HG03196 (cell line): ENCODE results near the gene BRD4.

Source experiments
- ATAC-seq: cut with Tn5 transposase; IDR thresholded peaks from one replicate; pipeline ENCODE4 v1.9.1; 2021; ENCODE audit not compliant: unreplicated experiment

BRD4 gene

GRCh38 chr19:15197275-15197941 lies 134.9 kb downstream of the BRD4 start:
- no peak for ATAC-seq

DNA sequence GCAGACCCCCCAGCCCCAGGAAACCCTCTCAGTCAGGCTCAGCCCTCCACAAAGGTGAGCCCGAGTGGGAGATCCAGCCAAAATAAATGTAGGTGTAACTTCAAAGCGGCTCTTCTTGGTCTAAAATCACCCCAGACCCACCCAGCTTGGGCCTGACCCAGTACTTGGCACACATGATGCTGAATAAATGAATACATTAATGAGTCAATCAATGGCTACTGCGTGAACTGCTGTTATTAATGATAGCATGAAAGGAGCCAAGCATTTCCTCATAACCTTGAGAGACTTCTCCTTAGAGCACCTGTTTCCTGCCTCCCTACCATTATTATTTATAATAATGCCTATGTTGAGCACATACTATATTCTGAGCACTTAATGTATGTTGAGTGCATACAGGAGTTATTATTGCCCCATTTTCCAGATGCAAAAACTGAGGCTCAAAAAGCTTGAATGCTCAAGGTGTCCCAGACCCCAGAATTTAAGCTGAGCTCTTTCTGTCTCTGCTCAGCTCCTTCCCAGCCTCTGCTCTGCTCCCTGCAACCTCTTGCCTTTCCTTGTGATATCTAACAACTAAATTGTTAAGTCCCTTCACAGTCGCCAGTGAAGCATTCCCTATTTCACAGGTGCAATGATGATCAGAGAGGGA lies 135.9 kb downstream of the BRD4 start:
- no peak for ATAC-seq

GRCh38 chr19:15195371-15196334 lies 136.7 kb downstream of the BRD4 start:
- ATAC-seq, result no peak

- ATAC-seq, result no peak
These were observed 137.4 kb downstream of the BRD4 start for GRCh38 chr19:15194938-15195337.

- no peak for ATAC-seq
These were observed 140.4 kb downstream of the BRD4 start for GRCh38 chr19:15191982-15192381.

GRCh38 chr19:15191514-15191913 lies 140.8 kb downstream of the BRD4 start:
- no peak for ATAC-seq

DNA sequence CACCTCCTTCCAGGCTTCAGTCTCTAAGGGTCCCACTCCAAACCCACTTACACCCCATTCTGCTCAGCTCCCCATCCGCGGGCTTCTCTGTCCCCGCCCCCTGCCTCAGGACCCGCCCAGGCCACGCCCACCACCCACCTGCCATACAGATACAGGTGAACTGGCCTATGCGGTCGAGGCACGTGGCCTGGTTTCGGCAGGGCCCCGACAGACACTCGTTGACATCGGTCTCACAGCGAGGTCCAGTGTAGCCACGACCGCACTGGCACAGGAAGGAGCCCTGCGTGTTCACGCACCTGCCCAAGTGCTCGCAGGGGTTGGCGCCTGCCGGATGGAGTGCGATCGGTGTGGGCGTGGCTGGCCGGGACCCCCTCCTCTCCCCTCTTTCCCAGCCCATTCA lies 143.5 kb downstream of the BRD4 start:
- ATAC-seq, result no peak

- ATAC-seq, result no peak
These were observed 145.0 kb downstream of the BRD4 start for GRCh38 chr19:15187026-15188007.
